Thymus (tissue), 11 donors: ENCODE results near the gene CDT1. TPM values are rescaled to one million over a fixed set of nuclear protein-coding genes. Genes with fewer than 3 reads are reported as not detected.

Experiments used
- DNase-seq, 9 donors: peaks; one replicate each; pipeline ENCODE4 v3.0.0-alpha.2; 2013; ENCODE audit warnings: low spot score in 9 of 9, low read depth in 6 of 9, missing footprints in 1 of 9
- H3K27ac ChIP-seq, 2 donors: one replicate each; pipeline ENCODE4 v1.5.1; 2013; ENCODE audit warnings: control low read depth in 1 of 2, low read depth in 1 of 2, low read length in 1 of 2, mild to moderate bottlenecking in 1 of 2, moderate library complexity in 1 of 2
- H3K27me3 ChIP-seq, 2 donors: one replicate each; pipeline ENCODE4 v1.5.1; 2013; ENCODE audit warnings: low read length in 1 of 2; ENCODE audit not compliant: control insufficient read depth in 2 of 2, insufficient read depth in 1 of 2
- H3K36me3 ChIP-seq, 2 donors: one replicate each; pipeline ENCODE4 v1.5.1; 2013; ENCODE audit warnings: low read length in 1 of 2, mild to moderate bottlenecking in 1 of 2, moderate library complexity in 1 of 2; ENCODE audit not compliant: control insufficient read depth in 2 of 2, insufficient read depth in 2 of 2
- H3K4me1 ChIP-seq, 2 donors: one replicate each; pipeline ENCODE4 v1.5.1; 2013; ENCODE audit warnings: low read length in 2 of 2; ENCODE audit not compliant: control insufficient read depth in 2 of 2, insufficient read depth in 2 of 2
- H3K4me3 ChIP-seq, 2 donors: one replicate each; pipeline ENCODE4 v1.5.1; 2013; ENCODE audit warnings: low read length in 2 of 2, control low read depth in 1 of 2, mild to moderate bottlenecking in 1 of 2
- H3K9me3 ChIP-seq, 2 donors: one replicate each; pipeline ENCODE4 v1.5.1; 2013; ENCODE audit warnings: low read length in 1 of 2, mild to moderate bottlenecking in 1 of 2; ENCODE audit not compliant: control insufficient read depth in 2 of 2, insufficient read depth in 1 of 2
- WGBS: extraction: QIAGEN DNeasy Blood & Tissue Kit; methylation state at CpG from one replicate; pipeline ENCODE4 v1.1.7; 2013; 5-methylcytosine and 5-hydroxymethylcytosine counted together
- polyA plus RNA-seq: library from polyadenylated mRNA; stranded (reverse); fragments of 200-250 nt; gene quantifications from one replicate; pipeline ENCODE4 v1.2.3, GENCODE V29; 2013
- total RNA-seq: library from RNA; stranded (reverse); fragments of 120-200 nt; gene quantifications from one replicate; pipeline ENCODE4 v1.2.4, GENCODE V29; 2013
- donor health status: healthy.

Gene CDT1
- total and polyA plus RNA-seq, 2 donors, result 1.4 to 11.7 TPM

GRCh38 chr16:88841521-88842307 is 38.1 kb downstream of the CDT1 start:
- Histone ChIP-seq H3K36me3 (peaks cover 11 to 15% of the 10 kb centered on the region in 2 donors), H3K27ac (no peak overlapping the region), H3K4me1 (no peaks in the 10 kb centered on the region), H3K9me3 (no peaks in the 10 kb centered on the region), H3K4me3 (no peak overlapping the region), H3K27me3 (no peaks in the 10 kb centered on the region)
- 97% methylated on average over 40 of the region's 40 CpGs for WGBS
- no peak for DNase-seq

- H3K36me3 ChIP-seq, result peaks cover 11 to 15% of the 10 kb centered on the region in 2 donors
- no peaks in the 10 kb centered on the region for H3K9me3 ChIP-seq
- WGBS, result 84% methylated on average over 15 of the region's 15 CpGs
- no peak overlapping the region for H3K4me3 ChIP-seq
- H3K27me3 ChIP-seq, result no peaks in the 10 kb centered on the region
- no peaks in the 10 kb centered on the region for H3K4me1 ChIP-seq
- no peak overlapping the region for H3K27ac ChIP-seq
- DNase-seq, result no peak
Measured at GRCh38 chr16:88842308-88842756, 38.7 kb downstream of the CDT1 start.

GRCh38 chr16:88842806-88843205 is 39.2 kb downstream of the CDT1 start:
- no peaks in the 10 kb centered on the region for H3K27me3 ChIP-seq
- peaks cover 11 to 15% of the 10 kb centered on the region in 2 donors for H3K36me3 ChIP-seq
- no peaks in the 10 kb centered on the region for H3K4me1 ChIP-seq
- H3K27ac ChIP-seq, result no peak overlapping the region
- H3K9me3 ChIP-seq, result no peaks in the 10 kb centered on the region
- no peak overlapping the region for H3K4me3 ChIP-seq
- 98% methylated on average over 25 of the region's 25 CpGs for WGBS
- DNase-seq, result no peak

GRCh38 chr16:88843256-88843655 is 39.7 kb downstream of the CDT1 start:
- H3K9me3 ChIP-seq, result no peaks in the 10 kb centered on the region
- DNase-seq, result no peak
- no peak overlapping the region for H3K4me3 ChIP-seq
- 93% methylated on average over 20 of the region's 20 CpGs for whole genome bisulfite sequencing
- no peak overlapping the region for H3K27ac ChIP-seq
- no peaks in the 10 kb centered on the region for H3K4me1 ChIP-seq
- H3K36me3 ChIP-seq, result peaks cover 11 to 15% of the 10 kb centered on the region in 2 donors
- no peaks in the 10 kb centered on the region for H3K27me3 ChIP-seq

- no peak overlapping the region for H3K27ac ChIP-seq
- H3K9me3 ChIP-seq, result no peaks in the 10 kb centered on the region
- H3K27me3 ChIP-seq, result no peaks in the 10 kb centered on the region
- H3K36me3 ChIP-seq, result peaks cover 9 to 11% of the 10 kb centered on the region in 2 donors
- H3K4me1 ChIP-seq, result no peaks in the 10 kb centered on the region
- no peak overlapping the region for H3K4me3 ChIP-seq
- DNase-seq, result no peak
- WGBS, result 83% methylated on average over 11 of the region's 11 CpGs
Measured at GRCh38 chr16:88844419-88845036, 40.9 kb downstream of the CDT1 start.

GRCh38 chr16:88846088-88846487 is 42.5 kb downstream of the CDT1 start:
- no peaks in the 10 kb centered on the region for H3K27me3 ChIP-seq
- H3K9me3 ChIP-seq, result no peaks in the 10 kb centered on the region
- no peak overlapping the region for H3K4me3 ChIP-seq
- peaks cover 7 to 9% of the 10 kb centered on the region in 2 donors for H3K36me3 ChIP-seq
- no peak overlapping the region for H3K27ac ChIP-seq
- no peak for DNase-seq
- H3K4me1 ChIP-seq, result no peaks in the 10 kb centered on the region
- 98% methylated on average over 9 of the region's 9 CpGs for WGBS

- 92% methylated on average over 18 of the region's 18 CpGs for WGBS
- no peak for DNase-seq
- Histone ChIP-seq H3K36me3 (peaks cover 7 to 9% of the 10 kb centered on the region in 2 donors), H3K27me3 (no peaks in the 10 kb centered on the region), H3K27ac (no peak overlapping the region), H3K4me3 (no peak overlapping the region), H3K4me1 (no peaks in the 10 kb centered on the region), H3K9me3 (no peaks in the 10 kb centered on the region)
Measured at GRCh38 chr16:88847654-88848053, 44.1 kb downstream of the CDT1 start.

- H3K27me3 ChIP-seq, result no peaks in the 10 kb centered on the region
- H3K36me3 ChIP-seq, result peaks cover 7 to 9% of the 10 kb centered on the region in 2 donors
- H3K27ac ChIP-seq, result no peak overlapping the region
- 95% methylated on average over 21 of the region's 21 CpGs for WGBS
- H3K4me1 ChIP-seq, result no peaks in the 10 kb centered on the region
- no peak overlapping the region for H3K4me3 ChIP-seq
- H3K9me3 ChIP-seq, result no peaks in the 10 kb centered on the region
- no peak for DNase-seq
Measured at GRCh38 chr16:88848557-88848956, 45.0 kb downstream of the CDT1 start.

- peaks cover 7 to 9% of the 10 kb centered on the region in 2 donors for H3K36me3 ChIP-seq
- H3K4me3 ChIP-seq, result no peak overlapping the region
- H3K27ac ChIP-seq, result no peak overlapping the region
- no peak for DNase-seq
- H3K27me3 ChIP-seq, result no peaks in the 10 kb centered on the region
- 94% methylated on average over 33 of the region's 33 CpGs for WGBS
- H3K4me1 ChIP-seq, result peaks cover 3 to 14% of the 10 kb centered on the region in 2 donors
- H3K9me3 ChIP-seq, result peaks cover 0 to 3% of the 10 kb centered on the region in 2 donors
Measured at GRCh38 chr16:88850531-88851199, 47.1 kb downstream of the CDT1 start.
